ENCODE data around the gene ZNF716. TPM values are rescaled to one million over a fixed set of nuclear protein-coding genes. Genes with fewer than 3 reads are reported as not detected.

The ZNF716 gene
- total and polyA plus RNA-seq, 2 donors (not counting 3 experiments of a cell fraction or from before 2014, with no cell fraction given): not detected

GRCh38 chr7:57425239-57425944 lies 24.6 kb upstream of the ZNF716 start:
- dilution Hi-C loops (cut with MboI; ENCODE audit: extremely low pct_ligation_motif_present, low sequenced_read_pairs) (no loop called here), intact Hi-C loops (cut with micrococcal nuclease) (no loop called here)
- Histone ChIP-seq H3K4me3 (replicated peaks in 1 of 3; ENCODE audit: insufficient read depth in 1 of 3, low read depth in 1 of 3, low read length in 3 of 3) (no peak overlapping the region), H3K79me2 (ENCODE audit: control insufficient read depth, insufficient read depth, low read length) (no peaks in the 10 kb centered on the region), H3K36me3 (ENCODE audit: control insufficient read depth in 2 of 2, extremely low read depth in 1 of 2, insufficient read depth in 2 of 2, low read length in 2 of 2) (no peaks in the 10 kb centered on the region), H3K9me1 (replicated peaks; ENCODE audit: control insufficient read depth, extremely low read depth, insufficient read depth, low read length) (no peaks in the 10 kb centered on the region), H4K20me1 (replicated peaks; ENCODE audit: control insufficient read depth, extremely low read depth, insufficient read depth, low read length) (no peaks in the 10 kb centered on the region), H3K9ac (replicated peaks; ENCODE audit: extremely low read depth, insufficient read depth, low read length) (no peak overlapping the region), H3K27me3 (ENCODE audit: control insufficient read depth in 2 of 2, insufficient read depth in 2 of 2, low read length in 2 of 2) (no peaks in the 10 kb centered on the region), H2AFZ (ENCODE audit: low read depth, low read length) (no peak overlapping the region), H3K4me2 (ENCODE audit: insufficient read depth, low read length) (no peak overlapping the region), H3K27ac (ENCODE audit: insufficient read depth, low read depth, low read length) (no peak overlapping the region), H3K4me1 (ENCODE audit: control insufficient read depth, extremely low read depth, insufficient read depth, low read length) (no peaks in the 10 kb centered on the region), H3K9me3 (replicated peaks; ENCODE audit: control insufficient read depth, insufficient read depth, low read length) (peaks cover 5% of the 10 kb centered on the region)
- FAIRE-seq (no peak), DNase-seq (ENCODE audit: low read depth, low spot score) (no peak)
- ChIA-PET CTCF (no interaction called here), POLR2A (no interaction called here)
- TF ChIP-seq CTCF (IDR thresholded peaks at IDR 0.05; ENCODE audit: extremely low read depth in 1 of 2, insufficient read depth in 1 of 2, low read depth in 1 of 2, low read length in 2 of 2) (no peak), POLR2AphosphoS5 (IDR thresholded peaks at IDR 0.05; ENCODE audit: insufficient read depth, low read depth, low read length) (no peak), MAX (IDR thresholded peaks at IDR 0.05; ENCODE audit: insufficient read depth, insufficient read length) (no peak), POLR2A (IDR thresholded peaks at IDR 0.05; ENCODE audit: low read depth, low read length) (no peak), GATA2 (IDR thresholded peaks at IDR 0.05; ENCODE audit: insufficient read depth, insufficient read length, low read depth, low read length) (no peak), EZH2 (IDR thresholded peaks at IDR 0.05; ENCODE audit: borderline replicate concordance, low read depth, low read length, severe bottlenecking) (no peak), JUN (IDR thresholded peaks at IDR 0.05; ENCODE audit: borderline replicate concordance, insufficient read depth, insufficient read length, low read depth) (no peak)
- BruUV-seq (replicated peaks): no TSS peak

All from endothelial cell of umbilical vein (primary cell).